GM12892 (cell line): ENCODE data around the gene CAMKV.

Source experiments
- DNase-seq: peaks from one replicate; pipeline ENCODE4 v3.0.0; 2011; ENCODE audit not compliant: insufficient read length
- FAIRE-seq: peaks from 2 replicates; lab custom pipeline; 2011; peaks lifted over from hg19 to GRCh38; lab: Jason Lieb, UNC
- POLR2A ChIP-seq: IDR thresholded peaks from 2 replicates; pipeline ENCODE4 v1.6.1; 2011; ENCODE audit warnings: low read depth, low read length, control low read depth
- POLR2AphosphoS5 ChIP-seq: IDR thresholded peaks from 2 replicates; pipeline ENCODE4 v1.6.1; 2011; ENCODE audit warnings: low read depth, low read length, control low read depth
- TAF1 ChIP-seq: IDR thresholded peaks from 2 replicates; pipeline ENCODE4 v1.6.1; 2011; ENCODE audit warnings: low read depth, mild to moderate bottlenecking, control low read depth, low read length, borderline replicate concordance

The CAMKV gene

GRCh38 chr3:49867400-49867799, 2.3 kb downstream of the CAMKV start:
- no peak for TF ChIP-seq POLR2A
- no peak for TF ChIP-seq POLR2AphosphoS5
- no peak for TF ChIP-seq TAF1
- DNase-seq (no peak), FAIRE-seq (no peak)

GRCh38 chr3:49865198-49865784, 4.4 kb downstream of the CAMKV start:
- TF ChIP-seq TAF1 (no peak), POLR2A (no peak), POLR2AphosphoS5 (no peak)

GRCh38 chr3:49864505-49864904, 5.2 kb downstream of the CAMKV start:
- DNase-seq (no peak), FAIRE-seq (no peak)
- TF ChIP-seq POLR2A (no peak), TAF1 (no peak), POLR2AphosphoS5 (no peak)

More at GRCh38 chr3:49865198-49865784, 4.4 kb downstream of the CAMKV start:
- FAIRE-seq = no peak
- no peak for DNase-seq

GRCh38 chr3:49859576-49860305, 10.0 kb downstream of the CAMKV start:
- DNase-seq = no peak
- no peak for FAIRE-seq
- TF ChIP-seq TAF1 = no peak
- TF ChIP-seq POLR2AphosphoS5 = no peak
- no peak for TF ChIP-seq POLR2A

- peak; percentile 99 for DNase-seq
- peak; percentile 99 for FAIRE-seq
- TF ChIP-seq POLR2AphosphoS5 = no peak
- peak; percentile 67 for TF ChIP-seq POLR2A
- TF ChIP-seq TAF1 = peak; percentile 45; the same call in 1 of the 2 replicates
Measured at GRCh38 chr3:49856181-49857005, 13.3 kb downstream of the CAMKV start, which contains the start of gene TRAIP. Gene TRAIP (minus strand): TSS chr3:49856564. CDS start chr3:49856453, 111 bp downstream.

GRCh38 chr3:49855662-49856061, 14.0 kb downstream of the CAMKV start:
- no peak for TF ChIP-seq POLR2AphosphoS5
- TF ChIP-seq TAF1 = no peak
- no peak for TF ChIP-seq POLR2A
- DNase-seq (no peak), FAIRE-seq (peak; percentile 38)

GRCh38 chr3:49845694-49846093, 24.0 kb downstream of the CAMKV start:
- DNase-seq = no peak
- TF ChIP-seq POLR2AphosphoS5 (no peak), POLR2A (no peak), TAF1 (no peak)
- FAIRE-seq = no peak

- TF ChIP-seq POLR2A (no peak), POLR2AphosphoS5 (no peak), TAF1 (no peak)
- no peak for DNase-seq
Measured at GRCh38 chr3:49844464-49845183, 25.1 kb downstream of the CAMKV start.

GRCh38 chr3:49842843-49843517, 26.7 kb downstream of the CAMKV start:
- DNase-seq (no peak), FAIRE-seq (no peak)
- no peak for TF ChIP-seq POLR2AphosphoS5
- no peak for TF ChIP-seq TAF1
- no peak for TF ChIP-seq POLR2A

More at GRCh38 chr3:49844464-49845183, 25.1 kb downstream of the CAMKV start:
- no peak for FAIRE-seq

GRCh38 chr3:49841806-49842205, 27.9 kb downstream of the CAMKV start:
- no peak for FAIRE-seq
- no peak for DNase-seq
- TF ChIP-seq POLR2A (no peak), POLR2AphosphoS5 (no peak), TAF1 (no peak)

- FAIRE-seq = no peak
- no peak for DNase-seq
- no peak for TF ChIP-seq POLR2A
- no peak for TF ChIP-seq POLR2AphosphoS5
- no peak for TF ChIP-seq TAF1
Measured at GRCh38 chr3:49841126-49841696, 28.5 kb downstream of the CAMKV start.
